HG02970 (cell line): ENCODE results near the gene OVCH1.

ENCODE experiments used
- ATAC-seq: cut with Tn5 transposase; IDR thresholded peaks from one replicate; pipeline ENCODE4 v1.9.1; 2021; ENCODE audit warnings: mild to moderate bottlenecking, moderate library complexity, moderate number of reproducible peaks; ENCODE audit not compliant: unreplicated experiment, low FRiP score

Gene OVCH1

DNA sequence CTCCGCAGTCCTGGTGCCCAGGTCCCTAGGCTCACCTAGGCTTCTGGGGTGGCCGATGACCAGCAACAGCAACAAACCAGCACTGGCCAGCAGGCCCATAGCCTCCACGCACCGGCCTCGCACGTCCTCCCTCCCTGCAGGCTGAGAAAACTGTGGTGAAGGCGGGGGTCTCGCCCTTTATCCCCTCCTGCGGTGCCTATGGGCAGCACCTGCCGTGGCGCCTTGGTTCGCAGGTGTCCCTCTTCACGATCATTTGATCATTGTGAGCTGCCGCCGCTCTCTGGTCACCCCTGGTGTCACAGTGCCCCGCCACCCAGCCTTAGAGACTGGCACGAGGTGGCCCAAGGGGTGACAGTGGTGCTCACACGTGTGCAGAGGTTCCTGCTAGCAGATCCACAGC lies at the start of gene OVCH1:
OVCH1 (minus strand) TSS at position 99 of the 400 bp plus-strand sequence; CDS start at position 99, 0 bp downstream.
- no peak for ATAC-seq

GRCh38 chr12:29547151-29547632 lies 49.7 kb upstream of the OVCH1 start:
- no peak for ATAC-seq

DNA sequence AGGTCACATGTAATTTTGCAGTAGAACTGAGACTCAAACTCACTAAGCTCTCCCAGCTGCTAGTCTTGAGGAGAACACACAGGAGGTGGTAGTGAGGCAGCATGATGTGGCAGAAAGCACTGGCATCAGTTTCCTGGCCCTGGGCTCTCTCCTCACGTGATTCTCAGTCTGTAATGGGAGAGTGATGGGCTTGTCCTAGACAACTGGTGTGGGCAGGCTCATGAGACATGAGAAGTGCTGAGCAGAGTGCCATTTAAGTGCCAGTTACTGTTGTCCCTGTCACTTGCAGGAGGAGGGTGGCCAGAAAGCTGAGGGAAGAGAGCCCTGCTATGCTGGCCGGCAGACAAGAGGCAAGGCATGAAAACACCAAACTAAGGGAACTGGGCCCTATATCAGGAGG lies 48.5 kb upstream of the OVCH1 start:
- ATAC-seq = no peak

DNA sequence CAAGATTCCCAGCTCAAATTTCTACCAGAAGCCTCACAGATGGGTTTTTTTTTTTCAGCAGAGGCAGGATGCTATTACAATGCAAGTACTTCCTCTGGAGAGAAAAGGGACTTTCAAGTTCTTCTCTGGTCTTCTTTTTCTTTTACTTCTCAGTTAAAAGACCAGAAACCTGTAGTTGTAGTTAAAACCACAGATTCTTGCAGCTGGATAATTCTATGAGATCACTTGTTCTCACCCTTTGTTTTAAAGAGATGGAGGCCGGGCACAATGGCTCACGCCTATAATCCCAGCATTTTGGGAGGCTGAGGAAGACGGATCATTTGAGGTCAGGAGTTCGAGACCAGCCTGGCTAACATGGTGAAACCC lies 47.6 kb upstream of the OVCH1 start:
- ATAC-seq = no peak

GRCh38 chr12:29544428-29545101 lies 47.1 kb upstream of the OVCH1 start:
- ATAC-seq = no peak

- no peak for ATAC-seq
Observed at GRCh38 chr12:29543036-29543435, 45.5 kb upstream of the OVCH1 start.

DNA sequence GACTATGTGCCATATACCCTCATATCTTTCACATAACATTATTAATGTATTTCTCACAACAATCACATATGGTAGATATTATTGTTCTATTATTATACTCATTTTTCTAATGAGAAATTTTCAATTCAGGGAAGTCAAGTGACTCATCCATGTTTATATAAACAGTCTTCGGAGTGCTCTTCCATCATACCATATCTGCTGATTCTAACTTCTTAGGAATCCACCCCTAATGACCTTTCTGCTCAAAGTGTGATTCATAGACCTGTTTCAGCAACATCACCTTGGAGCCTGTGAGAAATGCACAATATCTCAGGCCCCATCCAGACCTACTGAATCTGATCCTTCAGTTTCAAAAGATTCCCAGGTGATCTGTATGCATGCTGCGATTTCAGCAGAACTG lies 39.8 kb upstream of the OVCH1 start:
- ATAC-seq = no peak

GRCh38 chr12:29534935-29535334 lies 37.4 kb upstream of the OVCH1 start:
- ATAC-seq = no peak

GRCh38 chr12:29533815-29534489 lies 36.5 kb upstream of the OVCH1 start:
- ATAC-seq = no peak

GRCh38 chr12:29531471-29531870 lies 34.0 kb upstream of the OVCH1 start:
- ATAC-seq = no peak

GRCh38 chr12:29530436-29530835 lies 33.0 kb upstream of the OVCH1 start:
- ATAC-seq = no peak

DNA sequence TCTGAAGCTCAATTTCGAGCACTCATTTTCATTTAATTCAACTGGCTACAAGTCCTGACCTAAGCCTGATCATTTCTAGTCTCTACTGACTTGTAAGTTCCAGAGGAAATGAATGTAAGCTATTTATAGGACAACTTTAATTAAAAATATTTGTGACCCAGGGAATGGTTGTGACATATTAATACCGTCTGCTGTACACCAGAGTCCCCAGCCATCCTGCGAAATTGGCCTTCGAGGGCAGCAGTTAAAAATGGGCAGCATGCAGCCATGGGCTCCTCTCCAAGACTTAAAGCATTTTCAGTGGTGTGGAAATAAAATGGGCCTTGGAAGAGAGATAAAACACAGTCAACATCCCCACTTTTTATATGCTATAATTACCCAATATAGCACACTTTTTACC lies 30.7 kb upstream of the OVCH1 start:
- no peak for ATAC-seq

- no peak for ATAC-seq
Observed at GRCh38 chr12:29521951-29522350, 24.5 kb upstream of the OVCH1 start.

- no peak for ATAC-seq
Observed at GRCh38 chr12:29519585-29520182, 22.2 kb upstream of the OVCH1 start.

DNA sequence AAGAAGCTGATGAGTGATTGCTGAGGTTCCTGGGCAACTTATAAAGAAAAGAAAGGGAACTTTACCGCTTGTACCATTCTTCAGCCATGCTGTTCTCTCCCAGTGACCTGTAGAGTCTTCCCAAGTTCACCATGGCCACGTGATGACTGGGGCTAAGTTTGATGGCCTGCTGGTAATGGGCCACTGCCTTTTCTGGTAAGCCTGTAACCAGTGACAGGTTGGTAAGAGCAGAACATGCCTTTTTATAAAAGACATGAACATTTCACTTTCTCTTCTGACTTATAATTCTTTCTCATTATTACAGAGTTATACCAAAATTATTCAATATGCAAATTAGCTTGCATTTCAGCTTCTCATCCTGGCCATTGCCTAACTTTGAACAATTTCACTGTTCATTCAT lies 20.9 kb upstream of the OVCH1 start:
- ATAC-seq = no peak

GRCh38 chr12:29517264-29517663 lies 19.8 kb upstream of the OVCH1 start:
- ATAC-seq = no peak

DNA sequence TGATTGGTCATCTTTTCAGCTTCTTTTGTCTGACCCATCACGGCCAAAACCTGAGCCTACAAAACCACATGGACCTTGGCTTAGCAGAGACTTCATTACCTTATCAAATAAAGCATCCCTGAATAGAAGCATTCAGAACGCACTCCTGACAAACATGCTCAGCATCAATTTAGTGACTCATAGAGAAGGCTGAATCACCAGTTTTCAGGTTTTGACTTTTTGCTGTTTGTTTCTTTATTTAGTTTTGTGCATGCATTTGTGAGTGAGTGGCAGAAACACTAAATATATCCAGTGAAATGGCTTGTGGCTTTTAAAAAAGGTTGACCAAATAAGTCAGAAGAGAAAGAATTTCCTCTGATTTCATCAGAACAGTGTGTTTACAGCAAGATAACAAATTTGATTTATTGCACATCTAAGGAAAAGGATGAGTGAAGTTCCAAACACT lies 19.0 kb upstream of the OVCH1 start:
- no peak for ATAC-seq

DNA sequence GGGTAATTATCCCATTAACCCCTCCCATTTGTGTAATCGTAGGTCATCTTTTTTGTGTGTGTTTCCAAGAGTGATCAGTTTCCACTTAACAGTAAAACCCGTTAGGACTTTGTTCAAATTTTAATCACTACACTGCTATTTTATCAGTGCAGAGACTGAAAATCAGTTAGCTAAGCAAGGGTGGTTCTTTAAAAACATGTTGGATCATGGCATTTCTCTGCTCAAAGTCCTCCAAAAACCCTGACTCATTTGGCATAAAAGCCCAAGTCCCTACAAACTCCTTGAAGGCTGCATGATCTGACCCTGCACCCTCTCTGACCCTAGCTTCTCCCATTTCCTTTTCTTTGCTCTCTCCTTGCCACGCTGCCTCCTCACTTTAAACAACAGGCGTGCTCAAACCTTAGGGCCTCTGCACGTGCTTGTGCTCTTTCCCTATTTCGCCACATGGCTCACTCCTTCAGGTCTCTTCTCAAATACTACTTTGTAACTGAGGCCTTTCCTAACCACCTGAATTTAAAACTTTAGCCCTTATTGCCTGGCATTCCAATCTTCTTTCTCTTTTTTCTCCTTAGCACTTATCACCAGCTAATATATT lies 13.2 kb upstream of the OVCH1 start:
- no peak for ATAC-seq

DNA sequence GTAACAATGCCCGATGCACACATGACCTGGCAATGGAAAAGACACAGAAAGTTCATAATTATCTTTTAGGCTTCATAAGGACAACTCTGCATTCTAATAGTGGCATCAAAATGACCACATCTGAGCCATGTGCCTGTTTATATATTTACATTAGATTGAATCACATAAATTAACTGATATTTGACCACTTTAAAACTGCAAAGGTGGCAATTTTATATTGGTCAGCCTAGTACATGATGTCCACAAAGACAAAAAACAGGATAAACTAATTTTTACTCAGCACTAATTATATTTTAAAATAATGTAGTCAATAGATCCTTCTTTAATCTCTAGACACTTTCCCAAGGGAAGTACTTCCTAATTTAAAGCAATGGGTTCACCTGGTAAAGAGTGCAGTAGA lies 12.0 kb upstream of the OVCH1 start:
- ATAC-seq = no peak

DNA sequence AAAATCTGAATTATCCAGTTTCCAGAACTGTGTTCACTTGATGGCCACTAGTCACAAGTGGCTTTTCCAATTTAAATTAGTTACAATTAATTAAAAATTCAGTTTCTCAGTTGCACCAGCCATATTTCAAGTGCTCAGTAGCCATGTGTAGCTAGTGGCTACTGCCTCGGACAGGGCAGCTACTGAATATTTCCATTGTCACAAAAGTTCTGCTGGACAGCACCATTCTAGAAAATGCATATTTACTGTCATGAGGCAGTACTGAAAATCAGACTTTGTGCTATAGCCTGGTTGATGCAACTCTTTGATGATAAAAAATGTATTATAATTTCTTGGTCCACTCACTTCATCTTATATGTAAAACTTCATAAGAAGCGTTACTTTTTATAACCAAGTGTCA lies 11.5 kb upstream of the OVCH1 start:
- ATAC-seq = no peak

DNA sequence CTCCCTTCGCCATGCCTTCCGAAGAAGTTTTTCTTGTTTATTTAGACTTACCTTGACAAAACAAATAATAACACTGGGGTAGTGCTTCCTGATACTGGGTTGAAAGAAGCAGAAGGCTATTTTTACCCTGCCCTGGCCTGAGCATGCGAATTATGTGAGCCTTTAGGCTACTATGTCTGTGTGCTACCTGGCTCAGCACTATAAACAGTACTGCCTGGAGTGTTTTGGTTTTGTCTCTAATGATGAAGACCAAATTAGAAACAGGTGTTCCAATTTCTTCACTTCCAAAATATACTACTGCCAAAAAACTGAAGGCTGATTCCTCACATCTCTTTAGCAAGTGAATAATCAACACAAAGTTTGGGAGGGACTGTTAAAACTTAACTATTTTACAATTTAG lies 7.6 kb upstream of the OVCH1 start:
- ATAC-seq = no peak
